HG03432 (cell line): ENCODE results near the gene KCNIP4.
"Not testable (repeated sequence)": the region's sequence is repeated elsewhere in the genome, so short reads cannot be mapped to it uniquely, and the experiment has no call there.

Experiments
- ATAC-seq: cut with Tn5 transposase; IDR thresholded peaks from one replicate; pipeline ENCODE4 v1.9.1; 2021; ENCODE audit warnings: mild to moderate bottlenecking, moderate library complexity; ENCODE audit not compliant: unreplicated experiment

KCNIP4 gene

GRCh38 chr4:21948347-21949072 is at the start of gene KCNIP4:
KCNIP4 (minus strand) TSS chr4:21948772.
- ATAC-seq = peak; percentile 68

GRCh38 chr4:21996618-21997017 is 48.0 kb upstream of the KCNIP4 start:
- not testable (repeated sequence) for ATAC-seq

- no peak for ATAC-seq
Observed at GRCh38 chr4:21992330-21992729, 43.8 kb upstream of the KCNIP4 start.

DNA sequence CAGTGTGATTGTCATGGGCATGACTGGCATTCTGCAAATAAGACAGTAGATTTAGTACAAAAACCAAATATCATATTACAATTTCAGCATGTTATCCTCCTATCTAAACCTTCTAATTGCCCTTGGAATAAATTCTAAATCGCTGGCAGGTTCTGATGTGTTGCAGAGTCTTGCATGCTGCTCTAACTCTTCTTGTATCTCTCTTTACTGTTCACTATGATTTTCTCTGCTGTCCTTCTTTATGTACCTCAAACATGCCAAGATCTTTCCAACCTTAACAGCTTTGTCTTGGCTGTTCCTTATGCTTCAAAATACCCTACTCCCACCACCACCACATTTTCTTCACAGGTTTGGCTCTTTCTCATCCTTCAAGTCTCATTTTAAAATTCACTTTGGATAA is 43.0 kb upstream of the KCNIP4 start:
- no peak for ATAC-seq

DNA sequence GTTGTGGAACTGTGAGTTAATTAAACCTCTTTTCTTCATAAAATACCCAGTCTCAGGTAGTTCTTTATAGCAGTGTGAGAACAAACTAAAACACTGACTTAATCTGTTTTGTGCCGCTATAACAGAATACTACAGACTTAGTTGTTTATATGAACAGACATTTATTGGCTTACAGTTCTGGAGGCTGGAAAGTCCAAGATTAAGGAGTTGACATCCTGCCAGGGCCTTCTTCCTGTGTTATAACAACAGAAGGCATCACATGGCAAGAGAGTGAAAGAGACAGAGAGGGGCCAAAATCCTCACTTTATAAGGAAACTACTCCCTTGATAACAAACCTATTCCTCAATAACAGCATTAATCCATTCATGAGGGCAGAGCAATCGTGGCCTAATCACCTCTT is 42.5 kb upstream of the KCNIP4 start:
- no peak for ATAC-seq

- no peak for ATAC-seq
Observed at GRCh38 chr4:21989351-21989750, 40.8 kb upstream of the KCNIP4 start.

DNA sequence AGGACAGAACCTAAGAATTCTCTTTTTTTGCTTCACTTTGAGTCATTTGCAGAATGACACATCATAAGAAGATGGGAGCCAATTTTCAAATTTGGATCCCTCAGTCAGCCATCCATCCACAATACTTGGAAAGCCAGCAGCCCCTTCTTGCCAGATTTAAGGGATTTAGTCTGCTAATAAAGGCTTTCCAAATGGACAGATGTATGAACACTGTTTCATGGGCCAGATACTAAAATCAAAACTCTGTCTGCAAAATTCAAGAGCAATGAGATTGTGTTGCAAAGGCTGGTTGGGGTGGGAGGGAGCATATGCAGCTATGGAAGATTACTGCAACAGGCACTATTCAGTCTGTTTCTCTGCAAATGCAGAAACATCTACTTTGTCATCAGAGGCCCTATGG is 37.7 kb upstream of the KCNIP4 start:
- no peak for ATAC-seq

- no peak for ATAC-seq
Observed at GRCh38 chr4:21982087-21982486, 33.5 kb upstream of the KCNIP4 start.

- ATAC-seq = no peak
Observed at GRCh38 chr4:21979196-21979595, 30.6 kb upstream of the KCNIP4 start.

DNA sequence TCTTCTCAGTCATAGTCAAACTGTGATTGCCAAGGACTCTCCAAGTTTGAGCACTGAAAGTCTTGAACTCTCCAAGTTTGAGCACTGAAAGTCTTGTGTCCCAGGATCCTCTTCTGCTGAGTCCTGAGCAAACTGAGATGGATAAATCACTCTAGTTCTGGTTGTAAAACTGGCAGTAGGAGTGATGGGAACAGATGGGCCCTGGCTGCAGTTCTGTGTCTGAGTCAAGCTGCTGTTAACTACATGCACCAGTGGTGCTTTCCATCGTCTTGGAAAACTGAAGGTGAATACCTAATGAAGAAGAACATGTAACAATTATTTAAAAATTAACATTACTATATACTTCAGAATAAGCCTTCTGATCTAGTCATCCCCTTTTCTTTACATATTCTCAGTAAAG is 27.6 kb upstream of the KCNIP4 start:
- ATAC-seq = no peak

DNA sequence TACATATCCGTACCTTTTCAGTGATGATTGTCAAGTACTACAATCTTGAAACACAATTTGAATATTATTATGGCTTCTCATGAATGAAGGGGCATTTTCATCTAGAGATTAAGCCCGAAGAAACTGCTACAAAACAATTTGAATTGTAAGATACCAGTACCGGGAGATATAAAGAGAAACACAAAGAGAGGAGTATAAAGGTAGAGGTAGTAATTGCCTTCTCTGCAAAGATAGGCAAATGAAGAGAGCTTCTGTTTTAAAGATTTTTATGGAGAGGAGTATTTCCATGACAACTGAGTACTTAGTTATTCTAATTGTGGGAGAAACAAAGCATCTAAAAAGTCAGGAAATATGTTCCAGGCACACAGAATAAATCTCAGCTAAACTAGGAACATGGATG is 25.3 kb upstream of the KCNIP4 start:
- no peak for ATAC-seq

DNA sequence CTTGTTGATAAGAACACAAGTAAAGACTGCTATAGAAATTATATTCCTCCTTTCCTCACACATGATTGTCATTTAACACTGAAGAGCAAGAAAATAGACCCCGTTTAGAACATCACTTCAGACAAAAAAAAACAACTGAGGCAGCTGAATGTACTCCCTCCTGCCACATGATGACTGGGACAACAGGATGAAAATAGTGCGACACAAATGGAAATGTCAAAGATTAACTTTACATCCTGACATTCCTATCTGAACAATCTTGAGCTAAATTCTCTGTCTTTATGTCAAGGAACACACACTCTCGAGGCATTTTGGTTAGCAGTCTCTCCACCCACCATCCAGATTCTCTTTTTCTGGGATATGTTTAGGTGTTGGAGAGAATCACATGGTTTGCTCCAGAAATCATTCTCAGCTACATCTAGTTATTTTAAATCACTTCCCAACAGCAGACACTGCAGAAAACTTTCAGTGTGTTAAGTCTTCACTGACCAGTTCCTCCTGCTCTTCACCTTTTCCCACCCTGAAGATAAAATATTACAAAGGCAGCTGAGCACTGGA is 16.3 kb upstream of the KCNIP4 start:
- no peak for ATAC-seq

DNA sequence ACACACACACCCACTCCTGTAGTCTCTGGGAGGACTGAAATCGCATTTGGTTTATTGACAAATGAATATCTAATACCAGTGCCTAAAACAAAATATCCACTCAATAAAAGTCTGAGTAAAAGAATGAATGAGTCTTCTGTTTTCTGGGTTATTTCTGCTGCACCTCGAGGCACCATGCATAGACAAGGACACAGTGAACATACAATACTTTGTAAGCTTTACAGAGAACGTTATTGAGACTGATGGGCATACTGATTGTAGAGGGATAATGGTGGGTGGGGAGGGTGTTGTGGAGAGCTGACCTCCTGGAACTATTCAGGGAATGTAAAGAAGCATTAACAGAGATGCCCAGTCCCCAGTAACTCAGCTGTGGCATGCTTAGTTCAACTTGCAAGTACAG is 14.1 kb upstream of the KCNIP4 start:
- no peak for ATAC-seq

GRCh38 chr4:21960793-21961192 is 12.2 kb upstream of the KCNIP4 start:
- no peak for ATAC-seq

- ATAC-seq = no peak
Observed at GRCh38 chr4:21954916-21955315, 6.3 kb upstream of the KCNIP4 start.

DNA sequence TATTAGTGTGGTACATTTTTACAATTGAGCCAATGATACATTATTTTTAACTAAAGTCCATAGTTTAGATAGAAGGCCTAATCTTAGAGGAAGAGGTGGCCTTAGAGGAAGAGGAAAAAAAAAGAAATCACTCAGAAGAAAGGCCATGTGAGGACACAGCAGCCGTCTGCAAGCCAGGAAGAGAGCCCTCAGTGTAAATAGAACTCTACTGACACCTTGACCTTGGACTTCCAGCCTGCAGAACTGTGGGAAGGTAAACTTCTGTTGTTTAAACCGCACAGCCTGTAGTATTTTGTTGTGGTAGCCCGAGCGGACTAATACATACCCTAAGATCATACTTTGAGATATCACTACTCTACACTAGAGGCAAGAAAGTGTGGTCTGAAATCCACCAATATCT is 5.1 kb upstream of the KCNIP4 start:
- ATAC-seq = no peak

- ATAC-seq = peak; percentile 78
Observed at GRCh38 chr4:21952549-21952948, 4.0 kb upstream of the KCNIP4 start.

GRCh38 chr4:21949073-21949457 is 493 bp upstream of the KCNIP4 start:
- ATAC-seq = no peak

GRCh38 chr4:21947791-21948346 is 703 bp downstream of the KCNIP4 start:
- ATAC-seq = no peak

GRCh38 chr4:21946858-21947257 is 1.7 kb downstream of the KCNIP4 start:
- ATAC-seq = no peak

GRCh38 chr4:21921526-21922180 is 26.9 kb downstream of the KCNIP4 start:
- ATAC-seq = no peak

DNA sequence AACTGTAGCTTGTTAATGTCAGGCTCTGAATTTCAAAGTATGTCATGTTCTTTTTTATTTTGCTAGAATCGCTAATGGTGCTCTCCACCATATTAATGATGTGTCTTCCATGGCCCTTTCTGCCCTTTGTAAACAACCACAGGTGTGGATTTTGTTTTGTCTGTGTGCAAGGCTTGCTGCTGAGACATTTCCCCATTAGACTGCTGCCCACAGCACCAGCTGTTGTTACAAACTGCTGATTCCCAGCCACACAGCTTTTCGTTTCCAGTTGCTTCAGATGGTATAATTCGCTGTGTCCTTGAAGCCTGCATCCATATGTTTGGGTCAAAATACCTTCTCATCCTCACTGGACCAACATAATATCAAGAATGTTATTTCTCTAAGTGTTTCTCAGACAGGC is 32.8 kb downstream of the KCNIP4 start:
- no peak for ATAC-seq
